Neural cell (in vitro differentiated cells): ENCODE measurements around the gene DEAF1.

Source experiments
- EP300 ChIP-seq: fragments of 450-650 bp; conservative IDR thresholded peaks from 2 replicates; pipeline ENCODE4 v1.6.1; 2014; ENCODE audit warnings: antibody characterized with exemption, mild to moderate bottlenecking, moderate library complexity; ENCODE audit not compliant: poor library complexity, severe bottlenecking
- EZH2 ChIP-seq: fragments of 200-600, 300-800 bp; shearing (Covaris generic), sonication (generic); IDR thresholded peaks from 2 replicates; pipeline ENCODE4 v1.6.1; 2014; ENCODE audit warnings: antibody characterized with exemption, low read length, borderline replicate concordance, mild to moderate bottlenecking; ENCODE audit not compliant: insufficient read depth, poor library complexity, severe bottlenecking
- TF ChIP-seq, protein P1 (sequence below): fragments of 450-650 bp; IDR thresholded peaks from 2 replicates; pipeline ENCODE4 v1.5.1; 2014; ENCODE audit warnings: antibody characterized with exemption, mild to moderate bottlenecking, moderate library complexity; ENCODE audit not compliant: poor library complexity, severe bottlenecking

GRCh38 chr11:673866-674265, 21.2 kb downstream of the DEAF1 start:
- TF ChIP-seq EP300, result no peak
- TF ChIP-seq, protein P1, sequence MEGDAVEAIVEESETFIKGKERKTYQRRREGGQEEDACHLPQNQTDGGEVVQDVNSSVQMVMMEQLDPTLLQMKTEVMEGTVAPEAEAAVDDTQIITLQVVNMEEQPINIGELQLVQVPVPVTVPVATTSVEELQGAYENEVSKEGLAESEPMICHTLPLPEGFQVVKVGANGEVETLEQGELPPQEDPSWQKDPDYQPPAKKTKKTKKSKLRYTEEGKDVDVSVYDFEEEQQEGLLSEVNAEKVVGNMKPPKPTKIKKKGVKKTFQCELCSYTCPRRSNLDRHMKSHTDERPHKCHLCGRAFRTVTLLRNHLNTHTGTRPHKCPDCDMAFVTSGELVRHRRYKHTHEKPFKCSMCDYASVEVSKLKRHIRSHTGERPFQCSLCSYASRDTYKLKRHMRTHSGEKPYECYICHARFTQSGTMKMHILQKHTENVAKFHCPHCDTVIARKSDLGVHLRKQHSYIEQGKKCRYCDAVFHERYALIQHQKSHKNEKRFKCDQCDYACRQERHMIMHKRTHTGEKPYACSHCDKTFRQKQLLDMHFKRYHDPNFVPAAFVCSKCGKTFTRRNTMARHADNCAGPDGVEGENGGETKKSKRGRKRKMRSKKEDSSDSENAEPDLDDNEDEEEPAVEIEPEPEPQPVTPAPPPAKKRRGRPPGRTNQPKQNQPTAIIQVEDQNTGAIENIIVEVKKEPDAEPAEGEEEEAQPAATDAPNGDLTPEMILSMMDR, result no peak
- TF ChIP-seq EZH2, result no peak
